HepG2 (cell line): ENCODE measurements around the gene TCEA3. TPM values are rescaled to one million over a fixed set of nuclear protein-coding genes. Genes with fewer than 3 reads are reported as not detected.

ENCODE experiments used
- ASH2L ChIP-seq: fragments of 300-600, 200-600 bp; sonication (generic); IDR thresholded peaks from 2 replicates; pipeline ENCODE4 v1.7.0; 2017; ENCODE audit warnings: low read depth, mild to moderate bottlenecking, moderate library complexity, mixed read lengths, low read length; ENCODE audit not compliant: insufficient read length
- CBX2 ChIP-seq, 2 experiments: fragments of 200-600 bp in 1 of 2; sonication (generic); formaldehyde crosslinking in 1 of 2; IDR thresholded peaks; 2 replicates each; pipeline versions ENCODE4 v1.7.0 to v1.8.1; 2018 to 2022; ENCODE audit warnings: low read depth in 2 of 2, low read length in 1 of 2, mild to moderate bottlenecking in 1 of 2, missing genetic modification reagents in 1 of 2
- ELK4 ChIP-seq: sonication (generic); formaldehyde crosslinking; IDR thresholded peaks from 2 replicates; pipeline ENCODE4 v1.9.0; 2021; ENCODE audit warnings: missing genetic modification reagents, borderline replicate concordance
- HES4 ChIP-seq: sonication (generic); formaldehyde crosslinking; IDR thresholded peaks from 2 replicates; pipeline ENCODE4 v1.9.0; 2021; ENCODE audit warnings: mild to moderate bottlenecking, missing genetic modification reagents, borderline replicate concordance
- HNRNPL ChIP-seq: fragments of 200-400 bp; formaldehyde crosslinking; IDR thresholded peaks from 2 replicates; pipeline ENCODE4 v1.6.1; 2017; ENCODE audit warnings: mild to moderate bottlenecking, low read depth, low read length
- IKZF1 ChIP-seq: fragments of 450-650 bp; IDR thresholded peaks from 2 replicates; pipeline ENCODE4 v1.7.1; 2016
- KLF11 ChIP-seq: IDR thresholded peaks from 2 replicates; pipeline ENCODE4 v1.6.1; 2016; ENCODE audit warnings: missing compliant biosample characterization
- LBX2 ChIP-seq: sonication (generic); formaldehyde crosslinking; IDR thresholded peaks from 2 replicates; pipeline ENCODE4 v1.5.0; 2020; ENCODE audit warnings: missing genetic modification reagents, mild to moderate bottlenecking, borderline replicate concordance
- MBD4 ChIP-seq: IDR thresholded peaks from 2 replicates; pipeline ENCODE4 v1.6.1; 2012; ENCODE audit warnings: low read length, inconsistent platforms, borderline replicate concordance
- MTA1 ChIP-seq: sonication (generic); formaldehyde crosslinking; IDR thresholded peaks from 2 replicates; pipeline ENCODE4 v1.4.0; 2020; ENCODE audit warnings: missing genetic modification reagents, mild to moderate bottlenecking, borderline replicate concordance
- PLSCR1 ChIP-seq: sonication (generic); formaldehyde crosslinking; IDR thresholded peaks from 2 replicates; pipeline ENCODE4 v1.5.0; 2020; ENCODE audit warnings: missing genetic modification reagents, mild to moderate bottlenecking, borderline replicate concordance
- TCF7 ChIP-seq: sonication (generic); IDR thresholded peaks from 2 replicates; pipeline ENCODE4 v1.6.1; 2016; ENCODE audit warnings: antibody characterized with exemption, low read depth
- WIZ ChIP-seq: sonication (generic); formaldehyde crosslinking; IDR thresholded peaks from 2 replicates; pipeline ENCODE4 v1.5.1; 2020; ENCODE audit warnings: mild to moderate bottlenecking, missing genetic modification reagents
- ZFP36L1 ChIP-seq: sonication (generic); formaldehyde crosslinking; IDR thresholded peaks from 2 replicates; pipeline ENCODE4 v1.8.0; 2022; ENCODE audit warnings: mild to moderate bottlenecking, missing genetic modification reagents, moderate library complexity
- ZNF460 ChIP-seq: sonication (generic); formaldehyde crosslinking; IDR thresholded peaks from 2 replicates; pipeline ENCODE4 v1.5.1; 2020; ENCODE audit warnings: missing genetic modification reagents, mild to moderate bottlenecking, borderline replicate concordance
- ZNF543 ChIP-seq: sonication (generic); formaldehyde crosslinking; IDR thresholded peaks from 2 replicates; pipeline ENCODE4 v1.4.0; 2020; ENCODE audit warnings: mild to moderate bottlenecking, missing genetic modification reagents
- ZNF597 ChIP-seq: sonication (generic); formaldehyde crosslinking; IDR thresholded peaks from 2 replicates; pipeline ENCODE4 v1.5.0; 2020; ENCODE audit warnings: missing genetic modification reagents
- ZNF644 ChIP-seq: IDR thresholded peaks from 2 replicates; pipeline ENCODE4 v1.6.1; 2016; ENCODE audit warnings: low read depth
- ZNF768 ChIP-seq: sonication (generic); formaldehyde crosslinking; IDR thresholded peaks from 2 replicates; pipeline ENCODE4 v1.4.0; 2020; ENCODE audit warnings: missing genetic modification reagents
- ZNF775 ChIP-seq: sonication (generic); formaldehyde crosslinking; IDR thresholded peaks from 2 replicates; pipeline ENCODE4 v1.4.0; 2020; ENCODE audit warnings: missing genetic modification reagents, mild to moderate bottlenecking, moderate library complexity, borderline replicate concordance
- ZSCAN5A ChIP-seq: sonication (generic); formaldehyde crosslinking; IDR thresholded peaks from 2 replicates; pipeline ENCODE4 v1.8.0; 2022; ENCODE audit warnings: mild to moderate bottlenecking, missing genetic modification reagents, borderline replicate concordance
- ZZZ3 ChIP-seq: sonication (generic); formaldehyde crosslinking; IDR thresholded peaks from 2 replicates; pipeline ENCODE4 v1.4.0; 2020; ENCODE audit warnings: missing genetic modification reagents, mild to moderate bottlenecking, borderline replicate concordance
- polyA plus RNA-seq, 8 experiments: library from polyadenylated mRNA; depleted of rRNA in 3 of 8; stranded (reverse) in 7 of 8; unstranded in 1 of 8; fragments of >200 nt; fragmentation: Illumina TruSeq in 4 of 8; extraction: Trizol in 4 of 8; gene quantifications; 2 replicates each; pipeline versions ENCODE4 v1.2.1 to v1.2.3, GENCODE V29; 2011 to 2016; ENCODE audit warnings: low read depth in 4 of 8, missing spikeins in 1 of 8, mixed read lengths in 1 of 8; ENCODE audit not compliant: insufficient read depth in 1 of 8
- total RNA-seq, 5 experiments: library from RNA; depleted of rRNA; stranded (reverse); fragments of >200 nt; fragmentation: Illumina TruSeq; extraction: Trizol; gene quantifications; 2 replicates each; pipeline ENCODE4 v1.2.3, GENCODE V29; 2016; ENCODE audit warnings: low read depth in 1 of 5
- TF ChIP-seq, protein P1 (sequence below): sonication (generic); formaldehyde crosslinking; IDR thresholded peaks from 2 replicates; pipeline ENCODE4 v1.5.1; 2020; ENCODE audit warnings: missing genetic modification reagents, mild to moderate bottlenecking, borderline replicate concordance

The TCEA3 gene
- total and polyA plus RNA-seq, 2 of the 13 experiments (the other 11 are each of a cell fraction or from before 2014, with no cell fraction given): 55.5 to 84.6 TPM

DNA sequence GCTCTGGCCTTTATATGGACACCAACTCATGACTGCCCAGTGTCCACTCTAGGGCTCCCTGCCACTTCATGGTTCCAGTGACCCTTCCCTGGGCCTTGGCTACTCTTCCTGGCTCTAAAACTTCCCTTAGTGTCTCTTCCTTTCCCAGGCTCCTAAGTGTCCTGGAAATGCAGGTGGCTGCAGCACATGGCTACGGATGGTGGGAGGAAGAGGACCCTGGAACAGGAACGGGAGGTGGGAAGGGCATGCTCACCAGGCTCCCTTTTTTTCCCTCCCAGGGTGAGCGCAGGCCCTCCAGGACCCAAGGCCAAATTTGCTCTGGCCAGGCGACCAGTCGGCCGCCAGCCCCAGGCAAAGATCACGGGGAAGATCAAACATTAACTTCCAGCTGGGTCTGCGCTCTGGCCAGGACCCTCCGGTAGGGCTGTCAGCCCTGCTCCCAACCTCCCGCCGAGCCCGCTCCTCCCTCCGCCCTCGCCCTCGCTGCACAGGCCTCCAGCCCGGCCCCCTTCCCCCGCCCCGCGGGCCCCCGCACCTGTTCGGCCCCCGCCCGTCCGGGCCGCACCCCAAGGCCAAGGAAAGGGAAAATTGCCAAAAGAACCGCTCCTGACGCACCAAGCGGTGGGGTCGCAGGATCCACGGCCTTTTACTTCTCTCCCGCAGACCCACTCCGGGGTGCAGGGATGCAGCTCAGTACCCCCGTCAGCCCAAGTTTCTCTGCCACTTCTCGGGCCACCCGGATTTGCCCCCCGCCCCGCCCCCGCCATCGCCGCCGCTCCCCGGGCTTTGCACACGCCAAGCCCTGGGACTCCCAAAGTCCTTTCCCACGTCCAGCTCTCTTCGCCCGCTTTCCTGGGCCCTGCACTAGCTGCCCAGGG, 894 bp downstream of the TCEA3 start (continued):
- TF ChIP-seq ZSCAN5A (CRISPR knock-in tag) (0 out of 2 replicates have a peak, but pooled peaks have one; percentile 55), IKZF1 (no peak), PLSCR1 (CRISPR knock-in tag) (no peak), ZNF768 (CRISPR knock-in tag) (no peak), ASH2L (peak; percentile 18), HNRNPL (no peak), HES4 (CRISPR knock-in tag) (no peak), CBX2 (IDR thresholded peaks at IDR 0.05; ENCODE audit: low read depth, low read length) (no peak), CBX2 (CRISPR knock-in tag; IDR thresholded peaks at IDR 0.05; ENCODE audit: low read depth) (no peak), ZNF597 (no peak), ELK4 (CRISPR knock-in tag) (no peak), ZNF644 (no peak), ZNF543 (CRISPR knock-in tag) (no peak), ZFP36L1 (CRISPR knock-in tag) (no peak), MBD4 (no peak), ZNF775 (no peak), KLF11 (no peak; the same call in 1 of the 2 replicates), WIZ (CRISPR knock-in tag) (no peak), TCF7 (no peak), ZNF460 (CRISPR knock-in tag) (no peak), MTA1 (CRISPR knock-in tag) (no peak), ZZZ3 (CRISPR knock-in tag) (no peak), LBX2 (CRISPR knock-in tag) (peak; percentile 41; the same call in 1 of the 2 replicates)
- TF ChIP-seq, protein P1, sequence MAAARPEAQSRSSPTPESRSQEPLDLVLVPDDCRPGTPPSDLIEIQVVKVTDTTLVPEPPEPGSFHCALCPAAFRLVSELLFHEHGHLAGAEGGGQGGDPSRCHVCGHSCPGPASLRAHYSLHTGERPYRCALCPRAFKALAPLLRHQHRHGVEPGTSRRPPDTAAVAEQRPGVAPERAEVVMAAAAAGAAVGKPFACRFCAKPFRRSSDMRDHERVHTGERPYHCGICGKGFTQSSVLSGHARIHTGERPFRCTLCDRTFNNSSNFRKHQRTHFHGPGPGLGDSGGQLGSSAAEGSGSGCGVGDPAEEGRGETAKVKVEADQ (CRISPR knock-in tag): no peak
